IMR-90 (cell line): ENCODE data around the gene TMEM132A. TPM values are rescaled to one million over a fixed set of nuclear protein-coding genes. Genes with fewer than 3 reads are reported as not detected.

Experiments used
- ATAC-seq: fragments of 200-7000 bp; cut with Tn5 transposase; 2 replicates; pipeline ENCODE4 v1.9.1; 2020; ENCODE audit warnings: low read depth, mild to moderate bottlenecking, moderate library complexity
- BruUV-seq: library from RNA; stranded (reverse); fragments of 400-500 nt; replicated peaks from 2 replicates; lab custom pipeline; 2021; lab: Mats Ljungman, UMichigan
- CTCF ChIA-PET: fragments of 300-600 bp; formaldehyde crosslinking; extraction: SDS; loops from one replicate; lab custom pipeline; 2021; ENCODE audit warnings: antibody characterized with exemption; lab: Yijun Ruan, JAX
- POLR2A ChIA-PET: fragments of 300-600 bp; sonication (Branson Sonifier 250); formaldehyde crosslinking; loops from one replicate; lab custom pipeline; 2022; ENCODE audit warnings: antibody characterized with exemption; ENCODE audit not compliant: unreplicated experiment; lab: Charles Lee
- DNase-seq: peaks from one replicate; pipeline ENCODE4 v3.0.0; 2013
- H2AFZ ChIP-seq: replicated peaks from 2 replicates; pipeline ENCODE3; 2013; ENCODE audit warnings: low read length, mild to moderate bottlenecking; ENCODE audit not compliant: poor library complexity
- H2AK5ac ChIP-seq: 2 replicates; pipeline ENCODE4 v1.6.1; 2013; ENCODE audit warnings: low read depth, low read length, inconsistent platforms
- H2AK9ac ChIP-seq: replicated peaks from 2 replicates; pipeline ENCODE3; 2013; ENCODE audit warnings: mild to moderate bottlenecking, low read depth, low read length, moderate library complexity; ENCODE audit not compliant: poor library complexity
- H2BK120ac ChIP-seq: 2 replicates; pipeline ENCODE4 v1.6.1; 2013; ENCODE audit warnings: low read depth, low read length, inconsistent platforms
- H2BK15ac ChIP-seq: 3 replicates; pipeline ENCODE4 v1.6.1; 2013; ENCODE audit warnings: low read depth, low read length, inconsistent platforms
- H2BK20ac ChIP-seq: 2 replicates; pipeline ENCODE4 v1.6.1; 2013; ENCODE audit warnings: low read depth, mild to moderate bottlenecking, inconsistent platforms, low read length, moderate library complexity
- H2BK5ac ChIP-seq: 2 replicates; pipeline ENCODE4 v1.6.1; 2013; ENCODE audit warnings: mild to moderate bottlenecking, low read depth, low read length, inconsistent platforms; ENCODE audit not compliant: poor library complexity, severe bottlenecking
- H3K14ac ChIP-seq: replicated peaks from 2 replicates; pipeline ENCODE4 v1.6.1; 2013; ENCODE audit warnings: low read depth, low read length, inconsistent platforms
- H3K18ac ChIP-seq: 2 replicates; pipeline ENCODE4 v1.6.1; 2013; ENCODE audit warnings: low read depth, low read length, control low read depth
- H3K23ac ChIP-seq: 2 replicates; pipeline ENCODE4 v1.6.1; 2013; ENCODE audit warnings: low read depth, low read length, inconsistent platforms
- H3K27ac ChIP-seq: 2 replicates; pipeline ENCODE4 v1.5.1; 2013; ENCODE audit warnings: mild to moderate bottlenecking, control low read depth, low read length; ENCODE audit not compliant: insufficient read depth
- H3K27me3 ChIP-seq: 2 replicates; pipeline ENCODE4 v1.6.1; 2013; ENCODE audit warnings: low read length; ENCODE audit not compliant: control insufficient read depth, insufficient read depth
- H3K36me3 ChIP-seq: 2 replicates; pipeline ENCODE4 v1.6.1; 2013; ENCODE audit warnings: low read length, mixed read lengths; ENCODE audit not compliant: control insufficient read depth, insufficient read depth
- H3K4ac ChIP-seq: 2 replicates; pipeline ENCODE4 v1.6.1; 2013; ENCODE audit warnings: low read depth, low read length, inconsistent platforms
- H3K4me1 ChIP-seq: 2 replicates; pipeline ENCODE4 v1.6.1; 2013; ENCODE audit warnings: low read length, mixed read lengths; ENCODE audit not compliant: control insufficient read depth, insufficient read depth
- H3K4me2 ChIP-seq: 2 replicates; pipeline ENCODE4 v1.6.1; 2013; ENCODE audit warnings: low read depth, mild to moderate bottlenecking, control low read depth, low read length, moderate library complexity
- H3K4me3 ChIP-seq: 2 replicates; pipeline ENCODE4 v1.5.1; 2013; ENCODE audit warnings: low read depth, mild to moderate bottlenecking, control low read depth, low read length, moderate library complexity; ENCODE audit not compliant: insufficient read depth
- H3K56ac ChIP-seq: 2 replicates; pipeline ENCODE4 v1.6.1; 2013; ENCODE audit warnings: low read length, inconsistent platforms; ENCODE audit not compliant: insufficient read depth; ENCODE audit errors: extremely low read depth
- H3K79me1 ChIP-seq, 2 experiments: 2 replicates each; pipeline ENCODE4 v1.6.1; 2013; ENCODE audit warnings: low read length in 2 of 2, inconsistent platforms in 1 of 2, low read depth in 1 of 2
- H3K9ac ChIP-seq: 2 replicates; pipeline ENCODE4 v1.6.1; 2013; ENCODE audit warnings: low read depth, low read length, control low read depth
- H3K9me1 ChIP-seq: 2 replicates; pipeline ENCODE4 v1.6.1; 2013; ENCODE audit warnings: low read length, inconsistent platforms; ENCODE audit not compliant: insufficient read depth
- H3K9me3 ChIP-seq: 2 replicates; pipeline ENCODE4 v1.6.1; 2013; ENCODE audit warnings: low read length; ENCODE audit not compliant: control insufficient read depth, insufficient read depth
- H4K20me1 ChIP-seq: 2 replicates; pipeline ENCODE4 v1.6.1; 2013; ENCODE audit warnings: low read length, inconsistent platforms; ENCODE audit not compliant: insufficient read depth
- H4K5ac ChIP-seq: 2 replicates; pipeline ENCODE4 v1.6.1; 2013; ENCODE audit warnings: mild to moderate bottlenecking, low read depth, low read length, control low read depth
- H4K8ac ChIP-seq, 2 experiments: 2 replicates each; pipeline ENCODE4 v1.6.1; 2013; ENCODE audit warnings: low read depth in 2 of 2, low read length in 2 of 2, control low read depth in 1 of 2, inconsistent platforms in 1 of 2
- H4K91ac ChIP-seq: 2 replicates; pipeline ENCODE4 v1.6.1; 2013; ENCODE audit warnings: low read depth, low read length, inconsistent platforms; ENCODE audit not compliant: insufficient read depth
- BHLHE40 ChIP-seq: fragments of 150-350 bp; IDR thresholded peaks from 2 replicates; pipeline ENCODE4 v1.6.1; 2016; ENCODE audit warnings: mild to moderate bottlenecking, low read depth, low read length
- CEBPB ChIP-seq: IDR thresholded peaks from 2 replicates; pipeline ENCODE4 v1.6.1; 2012; ENCODE audit warnings: low read depth, low read length, improper control_type of control experiment
- CHD1 ChIP-seq: IDR thresholded peaks from 2 replicates; pipeline ENCODE4 v1.6.1; 2012; ENCODE audit warnings: low read depth, low read length, improper control_type of control experiment
- CTCF ChIP-seq: conservative IDR thresholded peaks from 2 replicates; pipeline ENCODE4 v1.5.1; 2012; ENCODE audit warnings: mild to moderate bottlenecking, low read depth, low read length, improper control_type of control experiment
- ELK1 ChIP-seq: fragments of 150-350 bp; IDR thresholded peaks from 2 replicates; pipeline ENCODE4 v1.6.1; 2016; ENCODE audit warnings: low read depth, mild to moderate bottlenecking, low read length, moderate library complexity, borderline replicate concordance
- FOS ChIP-seq: fragments of 150-350 bp; IDR thresholded peaks from 2 replicates; pipeline ENCODE4 v1.6.1; 2016; ENCODE audit warnings: low read depth, low read length
- MAFK ChIP-seq: IDR thresholded peaks from 2 replicates; pipeline ENCODE4 v1.6.1; 2012; ENCODE audit warnings: low read depth, low read length, improper control_type of control experiment
- MAZ ChIP-seq: IDR thresholded peaks from 2 replicates; pipeline ENCODE4 v1.6.1; 2012; ENCODE audit warnings: low read depth, mild to moderate bottlenecking, low read length, improper control_type of control experiment, moderate library complexity, borderline replicate concordance
- MXI1 ChIP-seq: IDR thresholded peaks from 2 replicates; pipeline ENCODE4 v1.6.1; 2012; ENCODE audit warnings: low read depth, mild to moderate bottlenecking, low read length, moderate library complexity, borderline replicate concordance
- NFE2L2 ChIP-seq: fragments of 150-350 bp; IDR thresholded peaks from 2 replicates; pipeline ENCODE4 v1.6.1; 2016; ENCODE audit warnings: low read depth, mild to moderate bottlenecking, low read length
- POLR2A ChIP-seq: IDR thresholded peaks from 2 replicates; pipeline ENCODE4 v1.6.1; 2012; ENCODE audit warnings: mild to moderate bottlenecking, low read depth, low read length
- RAD21 ChIP-seq: IDR thresholded peaks from 2 replicates; pipeline ENCODE4 v1.6.1; 2012; ENCODE audit warnings: low read length, improper control_type of control experiment
- RCOR1 ChIP-seq: IDR thresholded peaks from 2 replicates; pipeline ENCODE4 v1.6.1; 2012; ENCODE audit warnings: mild to moderate bottlenecking, low read length, improper control_type of control experiment; ENCODE audit not compliant: insufficient replicate concordance
- RFX5 ChIP-seq: IDR thresholded peaks from 2 replicates; pipeline ENCODE4 v1.8.0; 2012; ENCODE audit warnings: low read depth, mild to moderate bottlenecking, low read length, moderate library complexity
- SMC3 ChIP-seq: fragments of 150-350 bp; IDR thresholded peaks from 2 replicates; pipeline ENCODE4 v1.6.1; 2016; ENCODE audit warnings: low read depth, mild to moderate bottlenecking, antibody characterized with exemption, low read length, moderate library complexity
- USF2 ChIP-seq: fragments of 150-350 bp; IDR thresholded peaks from 2 replicates; pipeline ENCODE4 v1.6.1; 2017; ENCODE audit warnings: mild to moderate bottlenecking, antibody characterized with exemption, low read length, low read depth
- WGBS, 2 experiments: methylation state at CpG; one replicate each; pipeline versions ENCODE4 v1.1.5 to v1.1.7; 2013; ENCODE audit warnings: missing lambda C conversion rate in 2 of 2; ENCODE audit not compliant: insufficient read length in 1 of 2; ENCODE audit errors: extremely low coverage in 2 of 2; 5-methylcytosine and 5-hydroxymethylcytosine counted together
- dilution Hi-C: fragments of 300-500 bp; cut with HindIII; formaldehyde crosslinking; loops from one replicate; pipeline ENCODE4 v1.14.3; 2018; ENCODE audit warnings: low sequenced_read_pairs; ENCODE audit not compliant: unreplicated experiment
- in situ Hi-C: fragments of 300-500 bp; cut with MboI; formaldehyde crosslinking; loops from 3 replicates; pipeline ENCODE4 v1.14.3; 2019; ENCODE audit warnings: low sequenced_read_pairs, inconsistent platforms, mixed read lengths
- intact Hi-C: fragments of 100-400 bp; cut with micrococcal nuclease; formaldehyde crosslinking; loops from 2 replicates; pipeline ENCODE4 v1.10.0; 2022
- polyA plus RNA-seq, 3 experiments: library from polyadenylated mRNA; depleted of rRNA; stranded (reverse); fragments of >200 nt; gene quantifications; 2 replicates each; pipeline ENCODE4 v1.2.3, GENCODE V29; 2012; ENCODE audit warnings: low replicate concordance in 1 of 3
- total RNA-seq: library from RNA; depleted of rRNA; stranded (reverse); fragments of >200 nt; gene quantifications from 2 replicates; pipeline ENCODE4 v1.2.3, GENCODE V29; 2012

The TMEM132A gene
- total and polyA plus RNA-seq, 2 of the 4 experiments (the other 2 are of a cell fraction) = 7.7 to 64.2 TPM

GRCh38 chr11:60918939-60919265 is 5.4 kb upstream of the TMEM132A start:
- H3K36me3 ChIP-seq = peaks cover 26% of the 10 kb centered on the region
- H3K14ac ChIP-seq = peak overlapping the region; percentile 10; the same call in 1 of the 2 replicates
- no peak overlapping the region for H3K23ac ChIP-seq
- peaks cover 14% of the 10 kb centered on the region; the same call in 1 of the 2 replicates for H3K9me1 ChIP-seq
- H3K4me3 ChIP-seq = no peak overlapping the region
- no peak overlapping the region for H2BK15ac ChIP-seq
- H4K8ac ChIP-seq = no peak overlapping the region
- no CpG with 5 or more reads among the region's 2 CpGs for WGBS, 2 experiments
- H4K5ac ChIP-seq = no peak overlapping the region
- no peaks in the 10 kb centered on the region for H3K9me3 ChIP-seq
- ChIA-PET POLR2A (no interaction called here), CTCF (interaction anchor here (0.6 kb wide), 1 partner anchor 215 kb away, joined by 3 read pairs; no protein-coding TSS in a partner anchor)
- no peak overlapping the region for H3K56ac ChIP-seq
- H3K4me2 ChIP-seq = no peak overlapping the region
- no peak overlapping the region for H2BK120ac ChIP-seq
- H2AK9ac ChIP-seq = peak overlapping the region; percentile 68
- H2BK5ac ChIP-seq = no peak overlapping the region
- DNase-seq (peak; percentile 40), ATAC-seq (no peak)
- H3K9ac ChIP-seq = no peak overlapping the region
- no peak overlapping the region for H3K18ac ChIP-seq
- no peak overlapping the region for H3K4ac ChIP-seq
- H2AK5ac ChIP-seq = no peak overlapping the region
- H3K27me3 ChIP-seq = no peaks in the 10 kb centered on the region
- peaks cover 14% of the 10 kb centered on the region for H4K20me1 ChIP-seq
- H3K79me1 ChIP-seq = peaks cover 23 to 60% of the 10 kb centered on the region in 2 experiments
- no peak overlapping the region for H3K27ac ChIP-seq
- no peak overlapping the region for H2AFZ ChIP-seq
- in situ Hi-C loops = loop anchor here (25.0 kb wide), 1 partner anchor 1332 kb away; no protein-coding TSS in a partner anchor
- intact Hi-C loops = no loop called here
- no peak overlapping the region for H2BK20ac ChIP-seq
- dilution Hi-C loops = no loop called here
- no peak overlapping the region for H4K91ac ChIP-seq
- TF ChIP-seq FOS (no peak), CHD1 (no peak), RCOR1 (no peak), RAD21 (no peak), USF2 (no peak), CEBPB (no peak), SMC3 (no peak), MAZ (no peak), BHLHE40 (no peak), MAFK (no peak), CTCF (no peak), NFE2L2 (no peak), MXI1 (no peak), RFX5 (no peak), POLR2A (no peak), ELK1 (no peak)
- no TSS peak for BruUV-seq
- peaks cover 9% of the 10 kb centered on the region for H3K4me1 ChIP-seq
